ENCODE data around the gene RAD51B.

The RAD51B gene

DNA sequence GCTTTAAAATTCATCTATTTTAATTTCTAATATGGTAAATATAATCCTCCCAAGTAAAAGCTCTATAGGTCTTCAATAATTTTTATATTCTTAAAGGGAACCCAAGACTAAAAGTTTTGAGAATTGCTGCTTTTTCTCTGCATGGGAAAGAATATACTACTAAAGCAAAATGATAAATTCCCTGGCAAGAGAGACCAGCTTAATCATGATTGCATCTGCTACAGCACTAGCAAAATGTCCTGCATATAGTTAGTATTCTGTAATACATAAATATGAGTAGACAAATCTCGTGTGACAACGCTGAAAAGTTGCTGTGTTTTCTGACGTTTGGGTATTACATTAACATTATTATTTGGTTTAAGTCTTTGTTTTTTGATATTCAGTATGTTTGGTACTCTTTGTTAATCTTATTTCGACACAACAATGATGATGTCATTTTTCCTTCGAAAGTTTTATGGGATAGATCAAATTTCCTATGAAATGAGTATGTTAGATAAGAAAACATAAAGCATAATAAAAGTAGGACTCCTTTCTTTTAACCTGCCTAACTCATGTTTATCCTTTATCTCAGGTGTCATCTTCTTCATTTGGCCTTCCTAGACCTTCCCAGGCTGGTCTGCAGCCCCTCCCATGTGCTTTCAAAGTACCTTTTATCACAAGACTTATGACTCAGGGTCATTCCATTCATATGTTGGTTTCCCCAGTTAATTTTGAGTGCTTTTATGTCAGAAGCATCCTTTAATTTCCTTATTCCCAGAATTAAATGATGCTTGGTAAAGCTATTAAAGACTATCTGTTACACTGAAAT, 321.9 kb downstream of the RAD51B start:
- peak; percentile 52 for DNase-seq (ENCODE audit: low spot score)
- FAIRE-seq = peak; percentile 71

DNA sequence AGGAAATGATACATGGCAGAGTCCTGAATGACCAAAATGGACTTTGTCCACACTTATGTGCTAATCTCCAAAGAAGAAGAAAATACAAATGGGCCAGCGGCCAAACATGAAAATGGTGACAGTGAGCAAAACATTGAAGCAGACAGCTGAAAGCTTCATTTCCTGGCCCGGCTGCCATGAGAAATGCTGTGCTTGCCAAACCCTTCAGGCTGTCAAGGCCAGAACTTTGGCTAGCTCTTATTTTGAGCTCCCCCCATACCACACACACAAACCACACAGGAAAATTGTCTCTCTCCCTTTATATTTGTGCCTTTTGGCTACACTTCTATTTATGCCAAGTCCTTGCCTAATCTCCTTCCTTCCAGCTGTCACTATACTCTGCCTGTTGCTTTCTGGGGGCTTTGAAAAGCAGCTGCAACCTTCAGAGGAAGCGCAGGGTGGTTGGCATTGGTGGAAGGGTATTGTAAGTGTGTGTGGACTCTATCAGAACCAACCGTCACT, 323.8 kb downstream of the RAD51B start:
- DNase-seq (ENCODE audit: low spot score) (no peak), FAIRE-seq (no peak)

- no peak for FAIRE-seq
- no peak for DNase-seq (ENCODE audit: low spot score)
Measured at GRCh38 chr14:68144051-68144681, 324.6 kb downstream of the RAD51B start.

- DNase-seq (ENCODE audit: low spot score) (peak; percentile 85), FAIRE-seq (peak; percentile 98)
Measured at GRCh38 chr14:68145036-68145435, 325.5 kb downstream of the RAD51B start.

DNA sequence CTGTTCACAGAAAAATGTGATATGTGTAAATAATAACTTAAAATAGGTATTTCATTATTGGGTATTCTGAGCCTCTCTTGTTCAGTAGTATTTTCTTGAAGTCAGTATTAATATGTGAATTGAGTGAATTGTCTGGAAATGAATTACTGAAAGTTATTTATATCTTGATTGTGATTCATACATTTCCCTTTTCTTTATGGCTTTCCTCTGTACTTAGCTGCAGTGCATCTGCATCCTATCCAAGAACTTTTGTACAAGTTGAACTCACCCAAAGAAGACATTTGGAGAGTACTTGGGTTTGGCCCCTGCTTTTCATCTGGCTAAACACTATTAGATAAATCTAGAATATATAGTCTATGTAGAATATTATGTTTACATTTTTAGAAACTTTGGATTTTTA, 326.0 kb downstream of the RAD51B start:
- DNase-seq (ENCODE audit: low spot score) (no peak), FAIRE-seq (no peak)

GRCh38 chr14:68146818-68147217, 327.2 kb downstream of the RAD51B start:
- FAIRE-seq = peak; percentile 95
- DNase-seq (ENCODE audit: low spot score) = peak; percentile 85

DNA sequence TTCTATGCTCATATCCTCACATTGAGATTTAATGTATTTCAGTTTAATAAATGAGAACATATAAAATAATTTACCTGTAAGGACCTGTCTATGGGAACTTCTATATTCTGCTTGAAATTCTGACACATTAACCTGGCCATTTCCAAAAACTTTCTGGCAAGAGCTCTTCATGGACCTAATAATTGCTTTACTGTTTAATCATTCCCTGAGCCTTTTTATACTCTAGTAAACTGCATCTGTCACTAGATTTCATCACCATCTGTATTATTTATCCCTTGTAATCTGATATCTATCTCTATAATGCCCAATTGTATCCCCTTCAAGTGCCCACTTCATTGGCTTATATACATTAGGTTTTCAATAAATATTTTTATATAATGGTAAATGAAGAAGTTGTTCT, 327.7 kb downstream of the RAD51B start:
- FAIRE-seq = no peak

DNA sequence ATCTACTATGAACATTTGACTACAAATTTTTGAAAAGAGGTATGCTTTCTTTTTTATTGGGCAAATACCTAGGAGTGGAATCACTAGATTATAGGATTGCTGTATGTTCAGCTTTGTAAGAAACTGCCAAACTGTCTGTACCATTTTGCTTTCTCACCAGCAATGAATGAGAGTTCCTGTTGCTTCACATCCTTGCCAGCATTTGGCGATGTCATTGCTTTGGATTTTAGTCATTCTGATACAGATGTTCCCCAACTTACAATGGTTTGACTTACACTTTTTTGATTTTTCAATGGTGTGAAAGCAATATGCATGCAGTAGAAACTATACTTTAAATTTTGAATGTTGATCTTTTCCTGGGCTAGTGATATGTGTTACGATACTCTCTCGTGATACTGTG, 328.7 kb downstream of the RAD51B start:
- no peak for FAIRE-seq
- no peak for DNase-seq (ENCODE audit: low spot score)

More for the DNA sequence above, 327.7 kb downstream of the RAD51B start:
- peak; percentile 57 for DNase-seq (ENCODE audit: low spot score)

DNA sequence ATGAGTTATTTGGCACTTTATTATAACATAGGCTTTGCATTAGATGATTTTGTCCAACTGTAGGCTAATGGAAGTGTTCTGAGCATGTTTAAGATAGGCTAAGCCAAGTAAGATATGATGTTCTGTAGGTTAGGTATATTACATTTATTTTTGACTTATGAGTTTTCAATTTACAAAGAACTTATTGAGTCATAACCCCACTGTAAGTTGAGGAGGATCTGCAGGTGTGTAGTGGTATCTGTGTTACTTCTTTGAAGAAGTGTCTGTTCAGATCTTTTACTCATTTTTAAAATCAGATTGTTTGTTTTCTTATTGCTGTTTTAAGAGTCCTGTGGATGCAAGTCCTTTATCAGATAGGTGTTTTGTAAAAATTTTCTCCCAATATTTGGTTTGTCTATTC, 329.2 kb downstream of the RAD51B start:
- no peak for FAIRE-seq
- DNase-seq (ENCODE audit: low spot score) = no peak

DNA sequence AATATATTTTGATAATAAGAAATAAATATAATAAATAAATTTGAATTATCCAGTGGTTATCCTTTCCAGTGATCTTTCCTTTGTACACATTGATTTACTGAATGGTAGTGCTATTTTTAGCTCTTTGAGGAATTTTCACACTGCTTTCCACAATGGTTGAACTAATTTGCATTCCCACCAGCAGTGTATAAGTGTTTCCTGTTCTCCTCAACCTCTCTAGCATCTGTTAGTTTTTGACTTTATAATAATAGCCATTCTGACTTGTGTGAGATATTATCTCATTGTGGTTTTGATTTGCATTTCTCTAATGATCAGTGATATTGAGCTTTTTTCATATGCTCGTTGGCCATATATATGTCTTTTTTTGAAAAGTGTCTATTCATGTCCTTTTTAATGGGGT, 333.7 kb downstream of the RAD51B start:
- FAIRE-seq (no peak), DNase-seq (ENCODE audit: low spot score) (no peak)

DNA sequence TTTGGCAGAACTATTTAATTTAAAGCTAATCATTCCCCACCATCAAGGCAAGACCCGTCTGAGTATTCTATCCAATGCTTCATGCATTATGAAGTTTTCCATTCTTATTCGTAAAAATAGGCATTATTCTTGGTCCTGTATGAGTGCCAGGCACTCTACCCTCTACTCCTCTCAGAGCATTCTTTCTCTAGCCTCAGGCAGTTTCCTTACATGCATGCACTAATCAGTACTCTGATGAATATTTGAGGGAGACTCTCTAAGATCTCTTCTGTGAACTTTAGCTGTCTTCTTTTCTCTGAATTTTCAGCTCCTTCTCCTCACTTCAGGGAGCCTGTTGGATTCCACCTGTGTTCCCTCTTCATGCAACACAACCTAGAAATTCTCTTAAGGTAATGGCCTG, 334.7 kb downstream of the RAD51B start:
- DNase-seq (ENCODE audit: low spot score) = no peak
- no peak for FAIRE-seq

DNA sequence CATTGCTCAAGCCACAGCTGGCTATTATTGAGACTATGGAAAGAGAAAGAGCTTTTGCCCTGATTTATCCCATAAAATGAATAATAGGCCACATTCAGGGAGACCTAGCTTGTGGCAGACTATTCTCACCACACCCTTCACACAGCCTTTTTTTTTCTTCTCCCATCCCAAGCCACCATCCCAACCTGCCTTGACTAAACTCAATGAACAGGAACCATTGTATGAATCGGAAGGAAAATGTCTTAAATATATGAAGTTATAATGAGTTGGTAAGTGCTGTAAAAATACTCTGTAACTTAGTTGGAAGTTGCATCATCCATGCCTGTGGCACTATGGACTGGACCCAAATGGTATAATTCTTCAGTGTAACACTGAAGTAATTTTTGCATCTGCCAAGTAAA, 338.4 kb downstream of the RAD51B start:
- DNase-seq (ENCODE audit: low spot score) (no peak), FAIRE-seq (no peak)

- FAIRE-seq (no peak), DNase-seq (ENCODE audit: low spot score) (no peak)
Measured at GRCh38 chr14:68158640-68159039, 339.1 kb downstream of the RAD51B start.

- FAIRE-seq (no peak), DNase-seq (ENCODE audit: low spot score) (no peak)
Measured at GRCh38 chr14:68159701-68160633, 340.4 kb downstream of the RAD51B start.

GRCh38 chr14:68160779-68161546, 341.4 kb downstream of the RAD51B start:
- FAIRE-seq (no peak), DNase-seq (ENCODE audit: low spot score) (no peak)

- no peak for DNase-seq (ENCODE audit: low spot score)
- no peak for FAIRE-seq
Measured at GRCh38 chr14:68162887-68163286, 343.3 kb downstream of the RAD51B start.

- FAIRE-seq (no peak), DNase-seq (ENCODE audit: low spot score) (no peak)
Measured at GRCh38 chr14:68164711-68165113, 345.1 kb downstream of the RAD51B start.

GRCh38 chr14:68165274-68165843, 345.8 kb downstream of the RAD51B start:
- FAIRE-seq (no peak), DNase-seq (ENCODE audit: low spot score) (no peak)

GRCh38 chr14:68166731-68167382, 347.3 kb downstream of the RAD51B start:
- FAIRE-seq (no peak), DNase-seq (ENCODE audit: low spot score) (no peak)

All from RCC 7860 (cell line).